GM18861 (cell line): Measurements from ENCODE around the gene ZNF138.
"Not testable (repeated sequence)": the region's sequence is repeated elsewhere in the genome, so short reads cannot be mapped to it uniquely, and the experiment has no call there.

ENCODE experiments used
- ATAC-seq: cut with Tn5 transposase; IDR thresholded peaks from one replicate; pipeline ENCODE4 v1.9.1; 2021; ENCODE audit not compliant: unreplicated experiment

The ZNF138 gene

GRCh38 chr7:64838051-64838450, 43.8 kb downstream of the ZNF138 start:
- not testable (repeated sequence) for ATAC-seq

- ATAC-seq, result no peak
Observed at GRCh38 chr7:64838691-64839090, 44.5 kb downstream of the ZNF138 start.

GRCh38 chr7:64839910-64840309, 45.7 kb downstream of the ZNF138 start:
- no peak for ATAC-seq

GRCh38 chr7:64849250-64849923, 55.2 kb downstream of the ZNF138 start:
- no peak for ATAC-seq

GRCh38 chr7:64849924-64850499, 55.8 kb downstream of the ZNF138 start:
- no peak for ATAC-seq

- ATAC-seq, result no peak
Observed at GRCh38 chr7:64853679-64854078, 59.5 kb downstream of the ZNF138 start.

- no peak for ATAC-seq
Observed at GRCh38 chr7:64854969-64855368, 60.7 kb downstream of the ZNF138 start.

- no peak for ATAC-seq
Observed at GRCh38 chr7:64863021-64863420, 68.8 kb downstream of the ZNF138 start.

- ATAC-seq, result not testable (repeated sequence)
Observed at GRCh38 chr7:64863530-64863929, 69.3 kb downstream of the ZNF138 start.

GRCh38 chr7:64863969-64864368, 69.7 kb downstream of the ZNF138 start:
- no peak for ATAC-seq

GRCh38 chr7:64867863-64868440, 73.7 kb downstream of the ZNF138 start:
- no peak for ATAC-seq

GRCh38 chr7:64868499-64868898, 74.3 kb downstream of the ZNF138 start:
- ATAC-seq, result no peak

GRCh38 chr7:64869121-64869725, 75.0 kb downstream of the ZNF138 start:
- ATAC-seq, result no peak

- ATAC-seq, result no peak
Observed at GRCh38 chr7:64869912-64870562, 75.8 kb downstream of the ZNF138 start.

GRCh38 chr7:64870656-64871055, 76.4 kb downstream of the ZNF138 start:
- no peak for ATAC-seq

- no peak for ATAC-seq
Observed at GRCh38 chr7:64871761-64872160, 77.5 kb downstream of the ZNF138 start.

- ATAC-seq, result no peak
Observed at GRCh38 chr7:64872351-64873154, 78.3 kb downstream of the ZNF138 start.

- no peak for ATAC-seq
Observed at GRCh38 chr7:64873155-64873500, 78.9 kb downstream of the ZNF138 start.

GRCh38 chr7:64873517-64873916, 79.3 kb downstream of the ZNF138 start:
- ATAC-seq, result no peak

- ATAC-seq, result no peak
Observed at GRCh38 chr7:64874114-64874513, 79.9 kb downstream of the ZNF138 start.
